GM19463 (cell line): ENCODE data around the gene ELAPOR1.
"Not testable (repeated sequence)": the region's sequence is repeated elsewhere in the genome, so short reads cannot be mapped to it uniquely, and the experiment has no call there.

Experiments
- ATAC-seq: cut with Tn5 transposase; IDR thresholded peaks from one replicate; pipeline ENCODE4 v1.9.1; 2021; ENCODE audit warnings: mild to moderate bottlenecking, moderate library complexity; ENCODE audit not compliant: unreplicated experiment

ELAPOR1 gene

GRCh38 chr1:109135940-109136339 is 22.0 kb downstream of the ELAPOR1 start:
- ATAC-seq = no peak

- no peak for ATAC-seq
These were observed 22.9 kb downstream of the ELAPOR1 start for GRCh38 chr1:109136766-109137165.

GRCh38 chr1:109137958-109138357 is 24.0 kb downstream of the ELAPOR1 start:
- no peak for ATAC-seq

- no peak for ATAC-seq
These were observed 24.4 kb downstream of the ELAPOR1 start for GRCh38 chr1:109138358-109138757.

GRCh38 chr1:109140392-109140791 is 26.5 kb downstream of the ELAPOR1 start:
- ATAC-seq = no peak

GRCh38 chr1:109142260-109142659 is 28.3 kb downstream of the ELAPOR1 start:
- no peak for ATAC-seq

GRCh38 chr1:109142725-109143124 is 28.8 kb downstream of the ELAPOR1 start:
- not testable (repeated sequence) for ATAC-seq

GRCh38 chr1:109148987-109149561 is 35.2 kb downstream of the ELAPOR1 start:
- no peak for ATAC-seq

GRCh38 chr1:109149874-109150601 is 36.1 kb downstream of the ELAPOR1 start:
- no peak for ATAC-seq

GRCh38 chr1:109151146-109151990 is 37.5 kb downstream of the ELAPOR1 start:
- no peak for ATAC-seq

GRCh38 chr1:109152196-109152595 is 38.3 kb downstream of the ELAPOR1 start:
- no peak for ATAC-seq

GRCh38 chr1:109156916-109157385 is 43.0 kb downstream of the ELAPOR1 start:
- no peak for ATAC-seq

GRCh38 chr1:109158433-109158832 is 44.5 kb downstream of the ELAPOR1 start:
- no peak for ATAC-seq

GRCh38 chr1:109159326-109159725 is 45.4 kb downstream of the ELAPOR1 start:
- no peak for ATAC-seq

GRCh38 chr1:109160071-109160840 is 46.3 kb downstream of the ELAPOR1 start:
- no peak for ATAC-seq

- peak; percentile 40 for ATAC-seq
These were observed 48.1 kb downstream of the ELAPOR1 start for GRCh38 chr1:109161858-109162606.

- no peak for ATAC-seq
These were observed 48.7 kb downstream of the ELAPOR1 start for GRCh38 chr1:109162626-109163025.

GRCh38 chr1:109163551-109163950 is 49.6 kb downstream of the ELAPOR1 start:
- ATAC-seq = no peak
